Activated T-cell treated with anti-CD3 and anti-CD28 coated beads, Interleukin-2, amount 50 U/mL, for 72 hours (primary cell): ENCODE data around the gene SLC66A3. TPM values are rescaled to one million over a fixed set of nuclear protein-coding genes. Genes with fewer than 3 reads are reported as not detected.

Experiments
- ATAC-seq, 2 donors: fragments of 150-1000 bp; cut with Tn5 transposase; replicated peaks in 1 of 2; 2 replicates each; pipeline ENCODE4 v1.10.0; 2021; ENCODE audit warnings: moderate library complexity in 2 of 2, mild to moderate bottlenecking in 1 of 2
- DNase-seq, 2 donors: peaks; one replicate each; pipeline ENCODE4 v3.0.0; 2021 to 2022; ENCODE audit warnings: mixed read lengths in 1 of 2
- H3K27ac Mint-ChIP-seq: one replicate; pipeline ENCODE4 v1.8.0; 2022; ENCODE audit warnings: mild to moderate bottlenecking, moderate library complexity, mixed read lengths
- H3K27me3 Mint-ChIP-seq: one replicate; pipeline ENCODE4 v1.8.0; 2022; ENCODE audit warnings: low read depth, mixed read lengths
- H3K36me3 Mint-ChIP-seq, 2 donors: one replicate each; pipeline ENCODE4 v1.8.0; 2022; ENCODE audit warnings: mixed read lengths in 2 of 2, mild to moderate bottlenecking in 1 of 2; ENCODE audit not compliant: insufficient read depth in 2 of 2
- H3K4me1 Mint-ChIP-seq: one replicate; pipeline ENCODE4 v1.8.0; 2022; ENCODE audit warnings: low read depth, mixed read lengths
- H3K4me3 Mint-ChIP-seq, 2 donors: one replicate each; pipeline ENCODE4 v1.8.0; 2022; ENCODE audit warnings: mild to moderate bottlenecking in 2 of 2, mixed read lengths in 2 of 2, moderate library complexity in 2 of 2
- H3K9me3 Mint-ChIP-seq, 2 donors: one replicate each; pipeline ENCODE4 v1.8.0; 2022; ENCODE audit warnings: mixed read lengths in 2 of 2
- total RNA-seq, 2 donors: library from RNA; stranded (reverse); gene quantifications; one replicate each; pipeline ENCODE4 v1.2.3, GENCODE V29; 2022

Gene SLC66A3
- total RNA-seq, result 10 to 100 TPM; 14.9 to 17.3 TPM

DNA sequence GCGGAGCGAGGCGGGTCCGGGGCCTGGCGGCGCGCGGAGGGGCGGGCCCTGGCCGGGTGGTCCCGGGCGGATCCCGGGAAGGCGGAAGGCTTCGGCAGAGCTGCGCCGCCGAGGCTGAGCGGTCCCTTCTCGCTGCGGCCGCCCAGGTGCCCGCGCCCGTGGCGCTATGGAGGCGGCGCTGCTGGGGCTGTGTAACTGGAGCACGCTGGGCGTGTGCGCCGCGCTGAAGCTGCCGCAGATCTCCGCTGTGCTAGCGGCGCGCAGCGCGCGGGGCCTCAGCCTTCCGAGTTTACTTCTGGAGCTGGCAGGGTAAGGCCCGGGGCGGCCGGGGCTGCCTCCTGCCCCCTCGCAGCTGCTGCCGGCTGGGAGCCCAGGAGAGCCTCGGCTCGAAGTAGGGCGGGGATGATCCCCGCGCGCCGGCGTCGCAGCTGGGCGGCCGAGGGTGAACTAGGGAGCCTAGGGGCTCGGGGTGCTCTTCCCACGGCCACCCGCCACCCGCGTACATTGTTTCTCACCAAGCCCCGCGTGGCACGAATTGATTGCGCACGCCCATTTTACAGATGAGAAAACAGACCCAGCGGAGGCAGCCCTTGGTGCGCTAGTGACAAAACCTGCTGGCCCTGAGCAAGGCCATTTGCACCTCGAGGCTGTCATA, at the start of gene SLC66A3:
TSS of gene SLC66A3 (plus strand) at position 87 of the 655 bp plus-strand sequence. CDS start at position 167, 80 bp downstream.
- H3K9me3 Mint-ChIP-seq, result no peaks in the 10 kb centered on the region
- no peaks in the 10 kb centered on the region for H3K27me3 Mint-ChIP-seq
- H3K4me1 Mint-ChIP-seq, result peaks cover 23% of the 10 kb centered on the region
- peak; percentile 83 to 84 for ATAC-seq
- H3K36me3 Mint-ChIP-seq, result no peaks in the 10 kb centered on the region
- peak in 1 of 2 donors; percentile 81 for DNase-seq
- peak within 1 kb of the TSS; percentile 79 to 96 for H3K4me3 Mint-ChIP-seq
- peak within 1 kb of the TSS; percentile 77 for H3K27ac Mint-ChIP-seq

- DNase-seq (no peak), ATAC-seq (no peak)
- H3K36me3 Mint-ChIP-seq, result peaks cover 4% of the 10 kb centered on the region in 2 donors
- no peak overlapping the region for H3K27ac Mint-ChIP-seq
- H3K4me1 Mint-ChIP-seq, result peaks cover 8% of the 10 kb centered on the region
- H3K9me3 Mint-ChIP-seq, result peaks cover 2 to 6% of the 10 kb centered on the region in 2 donors
- no peak overlapping the region for H3K4me3 Mint-ChIP-seq
- H3K27me3 Mint-ChIP-seq, result peaks cover 7% of the 10 kb centered on the region
These were observed 46.3 kb upstream of the SLC66A3 start for GRCh38 chr2:11109002-11109401.

- DNase-seq (no peak), ATAC-seq (no peak)
- Mint-ChIP-seq H3K4me1 (no peaks in the 10 kb centered on the region), H3K9me3 (peaks cover 2 to 6% of the 10 kb centered on the region in 2 donors), H3K27ac (no peak overlapping the region), H3K4me3 (no peak overlapping the region), H3K36me3 (peaks cover 4% of the 10 kb centered on the region in 2 donors), H3K27me3 (peaks cover 7% of the 10 kb centered on the region)
These were observed 42.3 kb upstream of the SLC66A3 start for GRCh38 chr2:11112870-11113428.

GRCh38 chr2:11117776-11118175, 37.5 kb upstream of the SLC66A3 start:
- H3K9me3 Mint-ChIP-seq, result peaks cover 2 to 3% of the 10 kb centered on the region in 2 donors
- no peak overlapping the region for H3K27ac Mint-ChIP-seq
- no peak overlapping the region for H3K4me3 Mint-ChIP-seq
- H3K4me1 Mint-ChIP-seq, result no peaks in the 10 kb centered on the region
- no peaks in the 10 kb centered on the region for H3K27me3 Mint-ChIP-seq
- DNase-seq (no peak), ATAC-seq (no peak)
- H3K36me3 Mint-ChIP-seq, result peaks cover under 1 to 1% of the 10 kb centered on the region in 2 donors

DNA sequence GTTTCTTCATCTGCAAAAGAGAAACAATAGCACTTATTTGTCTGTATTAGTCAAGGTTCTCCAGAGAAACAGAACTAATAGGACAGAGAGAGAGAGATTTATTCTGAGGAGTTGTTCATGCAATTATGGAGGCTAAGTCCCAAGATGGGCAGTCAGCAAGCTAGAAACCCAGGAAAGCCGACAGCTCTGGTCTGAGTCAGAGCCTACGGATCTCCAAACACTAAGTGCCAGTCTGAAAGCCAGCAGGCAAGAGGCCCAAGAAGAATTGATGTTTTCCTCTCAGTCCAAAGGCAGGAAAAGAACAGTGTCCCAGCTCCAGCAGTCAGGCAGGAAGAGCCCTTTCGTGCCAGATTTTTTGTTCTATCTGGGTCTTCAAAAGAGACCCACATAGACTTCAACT, 36.5 kb upstream of the SLC66A3 start:
- no peaks in the 10 kb centered on the region for H3K4me1 Mint-ChIP-seq
- peaks cover 0 to under 1% of the 10 kb centered on the region in 2 donors for H3K36me3 Mint-ChIP-seq
- ATAC-seq (no peak), DNase-seq (no peak)
- H3K27ac Mint-ChIP-seq, result no peak overlapping the region
- H3K4me3 Mint-ChIP-seq, result no peak overlapping the region
- H3K27me3 Mint-ChIP-seq, result no peaks in the 10 kb centered on the region
- peaks cover under 1% of the 10 kb centered on the region in 2 donors for H3K9me3 Mint-ChIP-seq

DNA sequence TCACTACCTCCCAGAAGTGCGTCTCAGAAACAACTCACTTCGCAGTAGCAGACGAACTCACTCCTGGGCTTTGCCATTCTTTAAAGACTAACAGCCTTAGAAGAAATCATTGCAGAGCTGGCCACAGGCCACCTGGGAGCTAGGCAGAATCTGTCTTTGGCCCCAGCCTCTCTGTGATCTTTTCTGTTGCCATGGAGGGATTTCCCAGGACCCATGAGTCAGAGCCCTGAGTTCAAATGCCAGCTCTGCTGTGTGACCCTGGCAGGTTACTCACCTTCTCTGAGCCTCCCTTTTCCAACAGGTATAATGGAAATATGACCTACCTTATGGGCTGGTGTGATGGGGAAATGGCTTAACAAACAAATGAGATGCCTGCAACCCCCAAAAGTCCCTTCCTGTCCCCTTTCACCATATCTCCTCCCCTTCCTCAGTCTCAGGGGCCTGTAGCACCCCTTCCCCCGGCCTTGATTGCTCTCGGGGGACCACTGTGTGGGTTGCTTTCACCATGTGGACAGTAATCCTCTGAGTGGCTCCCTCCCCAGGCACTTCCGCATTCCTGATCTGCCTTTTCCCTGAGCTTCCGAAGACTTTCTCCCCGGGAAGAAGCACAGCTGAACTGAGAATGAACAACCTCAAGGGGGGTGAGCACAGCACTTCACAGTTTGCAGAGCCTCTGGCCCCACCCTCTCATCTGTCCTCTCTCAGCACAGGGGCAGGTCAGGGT, 34.0 kb upstream of the SLC66A3 start:
- Mint-ChIP-seq H3K27me3 (no peaks in the 10 kb centered on the region), H3K36me3 (no peaks in the 10 kb centered on the region), H3K4me3 (no peak overlapping the region), H3K9me3 (no peaks in the 10 kb centered on the region), H3K4me1 (peaks cover 9% of the 10 kb centered on the region), H3K27ac (no peak overlapping the region)
- DNase-seq, result no peak
- no peak for ATAC-seq

DNA sequence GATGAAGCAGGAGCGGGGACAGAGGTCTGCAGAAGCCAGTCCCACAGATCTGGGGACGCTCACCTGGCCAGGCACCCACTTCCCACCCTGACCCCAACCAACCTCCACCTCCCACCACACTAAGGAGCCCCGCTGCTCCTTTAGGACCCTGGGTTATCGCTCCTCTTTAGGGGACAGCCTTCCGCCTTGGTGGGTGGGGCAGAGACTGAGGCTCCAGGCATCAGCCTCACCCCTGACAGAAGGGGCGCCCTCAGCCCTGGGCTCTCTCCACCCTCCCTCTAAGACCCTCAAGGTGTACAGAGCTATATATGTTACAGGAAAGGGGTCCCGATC, 33.5 kb upstream of the SLC66A3 start:
- Mint-ChIP-seq H3K9me3 (no peaks in the 10 kb centered on the region), H3K4me1 (peaks cover 9% of the 10 kb centered on the region), H3K36me3 (no peaks in the 10 kb centered on the region), H3K27ac (no peak overlapping the region), H3K27me3 (no peaks in the 10 kb centered on the region), H3K4me3 (no peak overlapping the region)
- ATAC-seq (no peak), DNase-seq (no peak)

- no peaks in the 10 kb centered on the region for H3K36me3 Mint-ChIP-seq
- H3K27me3 Mint-ChIP-seq, result no peaks in the 10 kb centered on the region
- H3K4me1 Mint-ChIP-seq, result peaks cover 9% of the 10 kb centered on the region
- DNase-seq (no peak), ATAC-seq (no peak)
- H3K27ac Mint-ChIP-seq, result no peak overlapping the region
- H3K9me3 Mint-ChIP-seq, result no peaks in the 10 kb centered on the region
- H3K4me3 Mint-ChIP-seq, result no peak overlapping the region
These were observed 32.9 kb upstream of the SLC66A3 start for GRCh38 chr2:11122380-11122779.

- no peak for DNase-seq
- no peaks in the 10 kb centered on the region for H3K9me3 Mint-ChIP-seq
These were observed 32.1 kb upstream of the SLC66A3 start for GRCh38 chr2:11123001-11123809.

GRCh38 chr2:11123856-11124759, 31.2 kb upstream of the SLC66A3 start:
- peak; percentile 70 to 77 for ATAC-seq
- Mint-ChIP-seq H3K4me1 (peaks cover 9% of the 10 kb centered on the region), H3K4me3 (no peak overlapping the region), H3K36me3 (no peaks in the 10 kb centered on the region), H3K27ac (no peak overlapping the region), H3K9me3 (no peaks in the 10 kb centered on the region), H3K27me3 (no peaks in the 10 kb centered on the region)
- DNase-seq, result peak; percentile 74 to 82

More at GRCh38 chr2:11123001-11123809, 32.1 kb upstream of the SLC66A3 start:
- H3K27ac Mint-ChIP-seq, result no peak overlapping the region
- no peaks in the 10 kb centered on the region for H3K27me3 Mint-ChIP-seq
- peaks cover 9% of the 10 kb centered on the region for H3K4me1 Mint-ChIP-seq
- no peaks in the 10 kb centered on the region for H3K36me3 Mint-ChIP-seq
- no peak overlapping the region for H3K4me3 Mint-ChIP-seq
- ATAC-seq, result no peak

DNA sequence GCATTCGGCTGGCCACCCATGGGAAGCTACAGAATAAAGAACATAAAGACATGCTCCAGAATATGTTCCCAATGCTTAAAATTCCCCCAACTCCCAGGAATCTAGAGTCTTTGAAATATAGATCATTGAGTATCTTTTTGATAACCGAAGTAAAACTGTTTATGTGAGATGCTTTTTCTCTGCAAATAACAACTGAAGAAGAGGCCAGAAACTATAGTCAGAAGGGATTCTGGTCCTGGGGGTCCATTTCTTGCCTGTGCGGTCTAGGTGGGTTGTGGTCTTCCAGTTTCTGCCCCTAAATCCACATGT, 30.6 kb upstream of the SLC66A3 start:
- Mint-ChIP-seq H3K9me3 (no peaks in the 10 kb centered on the region), H3K4me3 (no peak overlapping the region), H3K27me3 (no peaks in the 10 kb centered on the region), H3K4me1 (peaks cover 9% of the 10 kb centered on the region), H3K36me3 (no peaks in the 10 kb centered on the region), H3K27ac (no peak overlapping the region)
- ATAC-seq (no peak), DNase-seq (no peak)

- DNase-seq (no peak), ATAC-seq (no peak)
- peaks cover 15% of the 10 kb centered on the region for H3K4me1 Mint-ChIP-seq
- H3K4me3 Mint-ChIP-seq, result no peak overlapping the region
- no peaks in the 10 kb centered on the region for H3K9me3 Mint-ChIP-seq
- no peaks in the 10 kb centered on the region for H3K27me3 Mint-ChIP-seq
- no peaks in the 10 kb centered on the region for H3K36me3 Mint-ChIP-seq
- no peak overlapping the region for H3K27ac Mint-ChIP-seq
These were observed 27.5 kb upstream of the SLC66A3 start for GRCh38 chr2:11127761-11128160.
